Measurements from ENCODE around the gene JAZF1.
"Not testable (repeated sequence)": the region's sequence is repeated elsewhere in the genome, so short reads cannot be mapped to it uniquely, and the experiment has no call there.

JAZF1 gene

DNA sequence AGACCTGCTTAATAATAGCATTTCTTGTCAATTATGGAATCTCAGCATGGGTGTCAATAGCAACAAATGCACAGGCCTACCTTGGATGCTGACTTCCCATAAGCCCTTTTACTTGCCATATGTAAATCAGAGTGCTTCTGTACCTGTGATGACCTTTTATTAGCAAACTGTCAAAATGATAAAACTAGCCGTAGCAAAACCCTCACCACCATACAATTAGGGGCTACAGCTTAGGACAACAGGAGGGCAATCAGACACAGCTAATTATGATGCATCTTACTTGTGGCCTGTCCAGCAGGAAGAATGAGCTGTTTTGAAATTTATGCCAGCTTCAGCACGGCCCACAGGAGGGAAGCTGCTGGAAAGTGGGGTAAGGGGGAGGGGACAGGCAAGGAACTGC, 239.1 kb downstream of the JAZF1 start:
- no peak for DNase-seq (ENCODE audit: low read depth)

DNA sequence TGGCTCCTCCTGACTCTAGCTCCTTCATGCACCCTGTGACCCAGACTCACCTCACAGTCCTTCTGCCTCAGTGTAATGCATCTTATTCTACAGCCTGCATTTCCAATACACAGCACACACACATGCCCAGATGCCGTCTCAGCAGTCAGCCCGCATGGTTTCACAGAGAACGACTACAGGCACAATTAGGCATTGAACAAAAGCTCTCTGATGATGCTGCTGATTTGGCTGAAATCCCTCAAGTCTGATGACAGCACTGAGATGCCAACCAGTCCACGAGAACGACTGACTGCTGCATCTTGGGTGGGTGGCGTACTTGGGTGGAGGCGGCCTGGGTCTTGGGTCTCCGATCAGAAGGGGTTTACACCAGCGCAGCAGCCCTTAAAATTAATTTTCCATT, 240.3 kb downstream of the JAZF1 start:
- DNase-seq (ENCODE audit: low read depth), result no peak

GRCh38 chr7:27939893-27940292, 240.7 kb downstream of the JAZF1 start:
- no peak for DNase-seq (ENCODE audit: low read depth)

DNA sequence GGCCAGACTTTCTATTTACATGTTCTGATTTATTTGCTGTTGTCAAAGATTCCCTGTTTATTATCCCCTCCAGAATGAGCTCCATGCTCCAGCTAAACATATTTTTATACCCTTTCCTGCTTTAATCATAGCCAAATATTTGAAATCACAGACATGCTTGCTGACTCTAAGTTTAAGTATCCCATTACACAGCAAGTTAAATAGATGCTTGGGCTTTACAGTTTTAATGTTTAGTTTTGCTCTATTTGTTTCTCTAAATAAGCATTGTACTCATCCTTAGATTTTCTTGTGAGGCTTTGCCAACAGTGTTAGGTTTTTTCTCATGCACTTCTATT, 243.9 kb downstream of the JAZF1 start:
- no peak for DNase-seq (ENCODE audit: low read depth)

DNA sequence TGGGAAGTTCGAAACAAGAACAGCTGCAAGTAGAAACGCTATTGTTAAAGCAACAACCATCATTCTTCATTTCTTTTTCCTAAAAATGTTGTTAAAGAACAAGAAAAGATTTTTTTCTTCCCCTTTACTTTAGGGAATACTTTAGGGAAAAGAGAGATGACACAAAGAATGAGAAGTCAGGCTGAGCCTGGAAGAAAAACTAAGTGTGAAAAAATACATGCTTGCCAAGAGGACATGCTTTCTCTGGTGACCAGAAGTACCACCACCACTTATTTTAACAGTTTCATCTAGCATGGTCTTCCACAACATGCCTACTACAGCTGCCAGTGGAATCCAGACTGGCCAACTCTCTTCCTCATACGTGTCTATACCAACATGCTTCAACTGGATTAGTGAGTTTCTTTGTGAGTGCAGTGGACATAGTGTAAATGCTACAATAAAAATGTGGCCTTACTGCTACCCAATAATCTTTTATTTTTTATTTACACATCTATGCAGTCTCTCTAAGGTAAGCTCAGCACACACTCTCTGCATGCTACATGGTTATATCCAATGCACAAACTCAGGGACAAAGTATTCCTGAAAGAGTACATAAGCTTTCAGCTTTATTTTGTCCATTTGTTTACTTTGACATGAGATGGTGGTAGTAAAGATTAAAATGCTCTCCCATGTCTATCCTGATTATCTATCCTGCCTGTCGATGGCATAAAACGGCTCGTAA, 244.4 kb downstream of the JAZF1 start:
- DNase-seq (ENCODE audit: low read depth), result no peak

GRCh38 chr7:27933671-27934565, 246.7 kb downstream of the JAZF1 start:
- DNase-seq (ENCODE audit: low read depth), result no peak

GRCh38 chr7:27930910-27931476, 249.6 kb downstream of the JAZF1 start:
- no peak for DNase-seq (ENCODE audit: low read depth)

GRCh38 chr7:27929127-27929526, 251.5 kb downstream of the JAZF1 start:
- no peak for DNase-seq (ENCODE audit: low read depth)

GRCh38 chr7:27928001-27928400, 252.6 kb downstream of the JAZF1 start:
- DNase-seq (ENCODE audit: low read depth), result no peak

- DNase-seq (ENCODE audit: low read depth), result no peak
Observed at GRCh38 chr7:27925573-27926201, 254.9 kb downstream of the JAZF1 start.

GRCh38 chr7:27923642-27923980, 257.0 kb downstream of the JAZF1 start:
- DNase-seq (ENCODE audit: low read depth), result no peak

- no peak for DNase-seq (ENCODE audit: low read depth)
Observed at GRCh38 chr7:27922907-27923641, 257.5 kb downstream of the JAZF1 start.

- not testable (repeated sequence) for DNase-seq (ENCODE audit: low read depth)
Observed at GRCh38 chr7:27922389-27922788, 258.2 kb downstream of the JAZF1 start.

GRCh38 chr7:27921081-27921836, 259.3 kb downstream of the JAZF1 start:
- no peak for DNase-seq (ENCODE audit: low read depth)

GRCh38 chr7:27920281-27920946, 260.2 kb downstream of the JAZF1 start:
- no peak for DNase-seq (ENCODE audit: low read depth)

DNA sequence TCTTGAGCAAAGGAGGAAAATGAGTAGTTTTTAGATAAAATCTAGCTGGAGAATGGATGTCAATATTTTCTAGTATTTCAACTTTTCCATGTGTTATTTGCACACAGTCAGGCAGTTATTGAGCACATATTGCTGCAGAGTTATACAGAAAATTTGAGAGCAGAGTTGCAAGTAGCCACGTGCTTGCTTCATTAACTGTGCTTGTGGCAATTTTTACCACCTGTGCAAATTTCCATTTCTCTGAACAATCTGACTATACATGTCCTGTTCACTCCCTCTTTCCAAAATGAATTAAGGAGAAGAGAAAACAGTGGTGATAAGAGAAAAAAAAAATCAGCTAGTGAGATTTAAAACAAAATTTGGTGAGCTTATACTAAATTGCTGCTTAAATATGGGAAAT, 262.1 kb downstream of the JAZF1 start:
- no peak for DNase-seq (ENCODE audit: low read depth)

DNA sequence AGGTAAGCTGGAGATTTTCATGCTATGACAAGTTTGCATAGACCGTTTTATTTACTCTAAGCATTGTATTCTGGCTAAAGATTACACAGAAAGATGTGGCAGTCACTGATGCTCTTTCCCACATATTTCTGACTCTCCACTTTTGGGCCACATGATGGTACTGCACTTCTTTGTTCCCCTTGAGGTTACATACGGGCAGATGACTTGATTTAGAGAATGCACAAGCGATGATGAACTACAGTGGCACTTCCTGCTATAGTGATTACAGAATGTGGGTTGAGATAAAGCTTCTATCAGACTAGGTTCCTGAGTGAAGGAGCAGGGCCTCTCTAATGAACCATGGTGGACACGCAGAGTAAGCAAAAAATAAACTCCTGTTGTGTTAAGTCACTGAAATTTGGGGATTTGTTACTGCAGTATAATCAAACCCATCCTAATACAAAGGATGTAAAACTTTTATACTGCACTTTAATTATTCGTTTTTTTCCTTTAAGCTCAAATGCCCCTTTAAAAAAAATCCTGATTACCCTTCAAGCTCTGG, 262.8 kb downstream of the JAZF1 start:
- no peak for DNase-seq (ENCODE audit: low read depth)

- no peak for DNase-seq (ENCODE audit: low read depth)
Observed at GRCh38 chr7:27917119-27917518, 263.5 kb downstream of the JAZF1 start.

DNA sequence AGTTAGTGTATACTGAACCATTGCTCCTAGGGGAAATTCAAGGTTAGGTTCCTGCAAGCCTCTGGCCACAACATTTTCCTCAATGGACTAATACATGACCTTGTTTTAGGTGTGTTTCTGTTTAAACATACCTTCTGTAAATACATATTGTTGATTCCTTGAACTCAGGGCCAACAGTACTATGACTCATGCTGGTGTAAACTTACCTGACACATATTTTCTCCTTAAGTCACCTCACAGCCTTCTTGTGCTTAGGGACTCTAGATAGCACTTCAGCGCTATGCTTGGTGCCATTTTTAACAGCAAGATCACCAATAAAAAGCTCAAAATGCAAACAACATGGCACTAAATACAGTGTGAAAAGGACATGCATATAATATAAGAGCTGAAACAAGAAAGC, 264.2 kb downstream of the JAZF1 start:
- no peak for DNase-seq (ENCODE audit: low read depth)

DNA sequence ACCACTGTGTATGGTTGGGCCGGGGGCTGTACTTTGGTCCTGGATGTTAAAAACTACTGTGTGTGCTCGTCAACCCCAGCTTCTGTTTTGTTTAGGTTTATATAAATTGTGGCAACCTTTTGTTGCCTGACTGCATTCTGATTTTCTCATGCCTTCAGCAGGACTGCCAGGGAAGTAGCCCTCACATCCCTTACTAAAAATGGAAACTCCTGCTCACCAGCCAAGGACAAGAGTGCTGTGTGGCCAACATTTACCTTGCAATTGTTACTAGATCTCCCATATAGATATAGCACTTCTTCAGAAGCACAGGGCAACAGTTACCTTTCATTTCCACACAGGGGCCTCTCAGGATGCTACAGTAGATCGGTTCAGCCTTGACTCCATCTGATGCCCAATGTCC, 266.2 kb downstream of the JAZF1 start:
- DNase-seq (ENCODE audit: low read depth), result no peak

GRCh38 chr7:27912751-27913150, 267.8 kb downstream of the JAZF1 start:
- DNase-seq (ENCODE audit: low read depth), result no peak
